K562 (cell line): ENCODE measurements around the gene ZMIZ1. TPM values are rescaled to one million over a fixed set of nuclear protein-coding genes. Genes with fewer than 3 reads are reported as not detected.
A peak's percentile ranks its signal among the peaks of the same experiment; 100 is the strongest.

Experiments used
- CHD1 ChIP-seq: fragments of 200-600 bp; sonication (generic); IDR thresholded peaks from one replicate; pipeline ENCODE4 v1.6.1; 2012; ENCODE audit warnings: mild to moderate bottlenecking, moderate library complexity, low read length, inconsistent platforms
- FOSL1 ChIP-seq: fragments of 200-800 bp; sonication (Bioruptor generic); conservative IDR thresholded peaks from 2 replicates; pipeline ENCODE4 v1.6.1; 2016; ENCODE audit warnings: missing genetic modification characterization, missing compliant biosample characterization
- HDAC3 ChIP-seq: fragments of 450-650 bp; IDR thresholded peaks from 2 replicates; pipeline ENCODE4 v1.6.1; 2018; ENCODE audit warnings: borderline replicate concordance, mild to moderate bottlenecking, moderate library complexity; ENCODE audit not compliant: partially characterized antibody
- HDAC8 ChIP-seq: fragments of 450-650 bp; IDR thresholded peaks from 2 replicates; pipeline ENCODE4 v1.6.1; 2016; ENCODE audit warnings: mild to moderate bottlenecking, missing genetic modification characterization, moderate library complexity, missing compliant biosample characterization
- HIVEP1 ChIP-seq: fragments of 250-450 bp; sonication (Bioruptor Pico); IDR thresholded peaks from 2 replicates; pipeline ENCODE4 v1.4.0; 2020; ENCODE audit warnings: mild to moderate bottlenecking
- MCM7 ChIP-seq, 2 experiments: fragments of 450-650 bp; IDR thresholded peaks; 2 replicates each; pipeline ENCODE4 v1.6.1; 2016 to 2018
- REST ChIP-seq, 2 experiments: fragments of 450-650 bp; formaldehyde crosslinking in 1 of 2; IDR thresholded peaks; 2 replicates each; pipeline versions ENCODE4 v1.4.0 to v1.6.1; 2014 to 2020; ENCODE audit warnings: mild to moderate bottlenecking in 2 of 2, borderline replicate concordance in 1 of 2, low read depth in 1 of 2
- STAT5A ChIP-seq: IDR thresholded peaks from 2 replicates; pipeline ENCODE4 v1.6.1; 2012; ENCODE audit warnings: low read length, inconsistent platforms, borderline replicate concordance
- ZBTB12 ChIP-seq: fragments of 250-450 bp; sonication (Bioruptor Pico); IDR thresholded peaks from 2 replicates; pipeline ENCODE4 v1.4.0; 2020
- ZBTB5 ChIP-seq: fragments of 450-650 bp; IDR thresholded peaks from 2 replicates; pipeline ENCODE4 v1.6.1; 2017; ENCODE audit warnings: antibody characterized with exemption
- ZNF134 ChIP-seq: fragments of 250-450 bp; sonication (Bioruptor Pico); conservative IDR thresholded peaks from 2 replicates; pipeline ENCODE4 v1.4.0; 2020
- ZNF609 ChIP-seq: sonication (generic); formaldehyde crosslinking; IDR thresholded peaks from 2 replicates; pipeline ENCODE4 v1.8.1; 2023; ENCODE audit warnings: missing genetic modification reagents, mild to moderate bottlenecking, borderline replicate concordance
- polyA plus RNA-seq, 8 experiments: library from polyadenylated mRNA; depleted of rRNA in 4 of 8; stranded (reverse) in 5 of 8; unstranded in 3 of 8; fragments of >200 nt; fragmentation: Nextera tagmentation in 2 of 8; fragmentation: Illumina TruSeq in 1 of 8; extraction: Ambion mirVana in 2 of 8; extraction: Trizol in 1 of 8; gene quantifications; 2 replicates each; pipeline versions ENCODE4 v1.2.1 to v1.2.3, GENCODE V29; 2011 to 2014; ENCODE audit warnings: inconsistent platforms in 1 of 8, missing spikeins in 1 of 8
- total RNA-seq, 7 experiments: library from RNA; depleted of rRNA in 6 of 7; stranded (reverse); fragments of >200 nt in 6 of 7; fragmentation: Illumina TruSeq in 2 of 7; extraction: Trizol in 2 of 7; gene quantifications; 2 replicates each; pipeline versions ENCODE4 v1.2.1 to v1.2.3, GENCODE V29; 2011 to 2021; ENCODE audit warnings: low replicate concordance in 1 of 7

ZMIZ1 gene
- total and polyA plus RNA-seq, 9 of the 15 experiments (the other 6 are each of a cell fraction or from before 2014, with no cell fraction given), result 1.0 to 37.3 (median 4.3) TPM

- TF ChIP-seq ZNF609 (CRISPR knock-in tag), result no peak
- no peak for TF ChIP-seq MCM7 (IDR thresholded peaks at IDR 0.05)
- TF ChIP-seq REST (IDR thresholded peaks at IDR 0.05; ENCODE audit: borderline replicate concordance), result no peak
- no peak for TF ChIP-seq REST (CRISPR knock-in tag; IDR thresholded peaks at IDR 0.05; ENCODE audit: low read depth)
- no peak for TF ChIP-seq HDAC3
- TF ChIP-seq FOSL1, result 0 out of 2 replicates have a peak, but pooled peaks have one; percentile 26
- no peak for TF ChIP-seq HDAC8 (tag)
- no peak for TF ChIP-seq CHD1
- no peak for TF ChIP-seq STAT5A
- TF ChIP-seq HIVEP1 (CRISPR knock-in tag), result no peak
- TF ChIP-seq ZBTB12 (CRISPR knock-in tag), result no peak
- no peak for TF ChIP-seq ZBTB5
- no peak for TF ChIP-seq ZNF134 (CRISPR knock-in tag)
Observed at GRCh38 chr10:79038841-79039201, 29.9 kb upstream of the ZMIZ1 start (continued).
